Mesenteric fat pad (tissue), 1 donor: ENCODE results near the gene NPC1L1. TPM values are rescaled to one million over a fixed set of nuclear protein-coding genes. Genes with fewer than 3 reads are reported as not detected.

Experiments used
- DNase-seq: peaks from one replicate; pipeline ENCODE4 v3.0.0-alpha.2; 2020; ENCODE audit warnings: low spot score
- long read RNA-seq: library from polyadenylated mRNA; unstranded; transcript quantifications from one replicate; pipeline ENCODE4 v2.0.0, GENCODE V29; 2020
- total RNA-seq: library from RNA; stranded (reverse); fragmentation: NEBNext Ultra II Directional; extraction: Animal tissue kit (Norgen Biotek cat#: 25700); gene quantifications from one replicate; pipeline ENCODE4 v1.2.1, GENCODE V29; 2021
- donor health status: DM: yes; HTN: yes; CAD: no.

Gene NPC1L1, protein sequence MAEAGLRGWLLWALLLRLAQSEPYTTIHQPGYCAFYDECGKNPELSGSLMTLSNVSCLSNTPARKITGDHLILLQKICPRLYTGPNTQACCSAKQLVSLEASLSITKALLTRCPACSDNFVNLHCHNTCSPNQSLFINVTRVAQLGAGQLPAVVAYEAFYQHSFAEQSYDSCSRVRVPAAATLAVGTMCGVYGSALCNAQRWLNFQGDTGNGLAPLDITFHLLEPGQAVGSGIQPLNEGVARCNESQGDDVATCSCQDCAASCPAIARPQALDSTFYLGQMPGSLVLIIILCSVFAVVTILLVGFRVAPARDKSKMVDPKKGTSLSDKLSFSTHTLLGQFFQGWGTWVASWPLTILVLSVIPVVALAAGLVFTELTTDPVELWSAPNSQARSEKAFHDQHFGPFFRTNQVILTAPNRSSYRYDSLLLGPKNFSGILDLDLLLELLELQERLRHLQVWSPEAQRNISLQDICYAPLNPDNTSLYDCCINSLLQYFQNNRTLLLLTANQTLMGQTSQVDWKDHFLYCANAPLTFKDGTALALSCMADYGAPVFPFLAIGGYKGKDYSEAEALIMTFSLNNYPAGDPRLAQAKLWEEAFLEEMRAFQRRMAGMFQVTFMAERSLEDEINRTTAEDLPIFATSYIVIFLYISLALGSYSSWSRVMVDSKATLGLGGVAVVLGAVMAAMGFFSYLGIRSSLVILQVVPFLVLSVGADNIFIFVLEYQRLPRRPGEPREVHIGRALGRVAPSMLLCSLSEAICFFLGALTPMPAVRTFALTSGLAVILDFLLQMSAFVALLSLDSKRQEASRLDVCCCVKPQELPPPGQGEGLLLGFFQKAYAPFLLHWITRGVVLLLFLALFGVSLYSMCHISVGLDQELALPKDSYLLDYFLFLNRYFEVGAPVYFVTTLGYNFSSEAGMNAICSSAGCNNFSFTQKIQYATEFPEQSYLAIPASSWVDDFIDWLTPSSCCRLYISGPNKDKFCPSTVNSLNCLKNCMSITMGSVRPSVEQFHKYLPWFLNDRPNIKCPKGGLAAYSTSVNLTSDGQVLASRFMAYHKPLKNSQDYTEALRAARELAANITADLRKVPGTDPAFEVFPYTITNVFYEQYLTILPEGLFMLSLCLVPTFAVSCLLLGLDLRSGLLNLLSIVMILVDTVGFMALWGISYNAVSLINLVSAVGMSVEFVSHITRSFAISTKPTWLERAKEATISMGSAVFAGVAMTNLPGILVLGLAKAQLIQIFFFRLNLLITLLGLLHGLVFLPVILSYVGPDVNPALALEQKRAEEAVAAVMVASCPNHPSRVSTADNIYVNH (N-terminal part only)
- 0.29 TPM for total RNA-seq
- long read RNA-seq, partial matches to known transcripts, result 2 of 2 reads
- long read RNA-seq, other reads (novel, unspliced or antisense), result 0 of 2 reads

GRCh38 chr7:44541028-44541869 is at the start of gene NPC1L1:
NPC1L1 (minus strand) TSS chr7:44541330; CDS start chr7:44541259, 71 bp downstream.
- DNase-seq, result no peak

DNA sequence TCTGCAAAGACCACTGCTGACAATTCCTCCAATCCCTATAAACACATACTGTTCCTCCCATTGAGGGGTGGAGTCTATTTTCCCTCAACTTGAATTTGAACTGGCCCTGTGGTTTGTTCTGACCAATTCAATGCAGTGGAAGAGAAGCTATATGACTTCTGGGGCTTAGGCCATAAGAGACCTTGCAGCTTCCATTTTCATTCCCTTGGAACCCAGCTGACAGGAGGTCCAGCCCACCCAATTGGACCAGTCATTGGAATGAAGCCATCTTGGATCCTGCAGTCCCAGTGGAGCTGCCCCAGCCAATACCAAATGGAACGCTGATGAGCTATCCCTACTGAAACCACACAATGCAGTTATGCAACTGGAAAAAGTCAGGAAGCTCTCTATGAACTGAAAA is 49.8 kb upstream of the NPC1L1 start:
- no peak for DNase-seq

GRCh38 chr7:44587843-44588711 is 46.9 kb upstream of the NPC1L1 start:
- no peak for DNase-seq

DNA sequence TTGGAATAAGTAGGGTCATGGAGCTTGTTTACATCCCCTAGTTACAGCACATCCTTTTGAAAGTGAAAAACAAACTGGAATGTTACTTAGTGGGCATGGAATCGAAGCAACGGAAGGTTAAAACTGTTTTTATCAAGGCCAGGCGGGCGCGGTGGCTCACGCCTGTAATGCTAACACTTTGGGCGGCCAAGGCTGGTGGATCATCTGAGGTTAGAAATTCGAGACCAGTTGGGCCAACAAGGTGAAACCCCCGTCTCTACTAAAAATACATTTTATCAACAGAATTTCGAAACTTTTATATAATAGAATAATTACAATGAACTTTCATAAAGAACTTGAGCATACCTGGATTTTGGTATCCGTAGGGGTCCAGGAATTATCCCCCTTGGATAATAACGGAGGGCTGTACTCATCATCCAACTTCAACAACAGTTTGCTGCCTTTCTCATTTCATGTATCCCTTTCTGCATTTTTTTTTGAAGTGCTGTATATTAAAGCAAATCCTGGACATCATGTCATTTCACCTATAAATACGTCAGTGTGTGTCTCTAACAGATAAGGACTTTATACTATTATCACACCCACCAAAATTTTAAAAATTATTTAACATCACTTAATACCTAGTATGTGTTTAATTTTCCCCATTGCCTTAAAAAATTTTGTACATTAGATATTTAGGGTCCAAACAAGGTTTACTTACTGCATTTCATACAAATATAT is 42.2 kb upstream of the NPC1L1 start:
- DNase-seq, result no peak

- DNase-seq, result peak; percentile 100
Observed at GRCh38 chr7:44581879-44582603, 40.9 kb upstream of the NPC1L1 start, which contains the start of gene TMED4. TMED4 (minus strand) TSS chr7:44582231; CDS start chr7:44582206, 25 bp downstream.

DNA sequence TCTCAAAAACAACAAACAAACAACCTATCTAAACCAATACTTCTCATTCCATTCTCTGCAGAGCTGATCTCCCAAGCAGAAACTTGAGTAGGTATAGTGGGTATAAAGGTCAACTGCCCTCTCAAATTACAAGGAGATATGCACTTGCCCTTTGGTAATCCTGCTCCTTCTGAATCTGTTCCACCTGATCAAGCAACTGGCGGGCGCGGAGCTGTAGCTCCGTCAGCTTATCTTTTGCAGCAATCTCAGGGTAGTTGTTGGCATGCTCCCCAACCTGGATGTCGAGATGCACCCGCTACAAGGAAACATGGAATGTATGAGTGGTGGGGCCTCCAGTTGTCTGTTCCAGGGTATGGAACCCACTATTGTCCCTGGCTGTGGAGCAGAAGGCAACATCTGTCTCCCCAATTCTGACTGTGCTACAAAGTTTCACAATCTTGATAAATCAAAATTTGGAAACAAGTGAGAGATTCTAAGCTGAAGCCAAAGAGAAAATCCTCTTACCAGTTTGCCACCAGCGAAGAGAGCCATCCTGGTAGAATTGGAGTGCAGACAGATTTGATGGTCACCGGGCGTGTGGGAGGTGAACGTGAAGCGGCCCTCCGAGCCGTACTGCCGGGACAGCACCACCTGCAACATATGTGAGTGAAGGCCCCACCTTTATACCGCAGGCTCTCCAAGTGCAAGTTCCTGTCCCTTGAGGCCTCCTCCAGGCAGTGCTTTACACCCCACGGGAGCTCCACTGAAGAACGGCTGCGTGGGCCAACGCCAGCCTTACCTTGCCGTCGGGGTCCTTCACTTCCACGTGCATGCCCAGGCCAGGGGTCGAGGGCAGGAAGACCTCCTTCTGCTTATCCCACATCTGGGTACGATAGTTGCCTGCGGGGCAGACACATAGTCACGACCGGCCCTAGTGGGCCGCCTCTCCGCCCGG is 40.1 kb upstream of the NPC1L1 start:
- no peak for DNase-seq

DNA sequence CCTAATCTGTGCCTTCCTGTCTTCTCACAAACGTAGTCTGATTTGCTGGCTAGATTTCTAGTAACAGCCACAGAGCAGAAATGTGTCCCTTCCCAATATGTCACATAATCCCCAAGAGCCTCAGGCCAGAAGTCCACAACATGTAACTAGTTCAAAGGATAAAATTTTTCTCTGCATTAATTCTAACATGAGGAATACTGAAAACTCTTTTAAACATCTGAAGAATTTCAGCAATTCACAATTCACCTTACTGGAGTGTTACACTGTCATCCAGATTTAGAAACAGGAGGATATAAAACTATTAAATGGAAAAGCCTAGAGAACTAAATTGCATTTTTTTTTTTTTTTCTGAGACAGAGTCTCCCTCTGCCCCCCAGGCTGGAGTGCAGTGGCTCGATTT is 35.1 kb upstream of the NPC1L1 start:
- no peak for DNase-seq

- DNase-seq, result no peak
Observed at GRCh38 chr7:44575054-44575453, 33.9 kb upstream of the NPC1L1 start.

GRCh38 chr7:44574287-44574872 is 33.2 kb upstream of the NPC1L1 start:
- no peak for DNase-seq

DNA sequence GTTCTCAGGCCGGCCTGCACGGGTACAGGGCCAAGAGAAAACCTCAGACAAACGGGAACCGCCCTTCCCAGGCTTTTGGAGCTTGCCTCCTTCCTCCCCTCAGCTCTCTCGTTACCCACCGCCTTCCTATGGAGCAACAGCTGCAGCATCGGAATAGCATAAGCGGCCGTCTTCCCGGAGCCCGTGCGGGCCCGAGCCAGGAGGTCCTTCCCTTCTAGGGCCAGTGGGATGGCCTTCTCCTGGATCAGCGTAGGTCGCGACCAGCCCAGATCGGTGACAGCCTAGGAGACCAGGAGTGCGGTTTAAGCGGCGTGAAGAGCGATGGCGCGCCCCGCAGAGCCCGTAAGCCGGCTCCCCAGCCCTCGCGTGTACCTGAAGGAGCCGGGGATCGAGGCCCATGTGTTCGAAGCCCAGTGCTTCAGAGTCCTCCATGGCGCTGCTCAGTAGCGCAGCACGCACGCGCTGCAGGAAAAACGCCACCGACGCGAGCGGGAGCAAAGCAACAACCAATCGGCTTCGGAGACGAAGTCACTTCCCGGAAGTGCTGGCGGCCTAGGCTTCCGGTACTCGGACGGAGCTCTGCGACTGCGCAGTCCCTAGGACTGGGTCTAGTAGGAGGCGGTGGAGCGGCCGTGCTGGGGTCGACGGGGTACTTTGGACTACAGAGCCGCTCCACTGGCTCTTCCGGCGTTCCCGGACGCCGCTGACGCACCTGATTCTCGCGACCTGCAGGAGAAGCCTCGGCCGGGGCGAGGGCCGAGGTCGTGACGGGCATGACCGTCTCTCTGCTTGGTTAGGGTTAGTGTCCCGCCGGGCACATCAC is 32.5 kb upstream of the NPC1L1 start, which contains the start of gene DDX56:
DDX56 (minus strand) TSS at position 445 of the 823 bp plus-strand sequence; CDS start at position 432, 13 bp downstream.
- DNase-seq, result peak; percentile 98

GRCh38 chr7:44572771-44573170 is 31.6 kb upstream of the NPC1L1 start:
- no peak for DNase-seq

- no peak for DNase-seq
Observed at GRCh38 chr7:44569959-44570358, 28.8 kb upstream of the NPC1L1 start.

- peak; percentile 81 for DNase-seq
Observed at GRCh38 chr7:44568771-44569560, 27.8 kb upstream of the NPC1L1 start.

- no peak for DNase-seq
Observed at GRCh38 chr7:44567884-44568283, 26.8 kb upstream of the NPC1L1 start.
